Keratinocyte (primary cell): ENCODE results near the gene SHROOM3. TPM values are rescaled to one million over a fixed set of nuclear protein-coding genes. Genes with fewer than 3 reads are reported as not detected.

ENCODE experiments used
- DNase-seq: peaks from one replicate; pipeline ENCODE4 v3.0.0-alpha.2; 2011; ENCODE audit warnings: low read depth, missing footprints, low spot score
- FAIRE-seq: peaks from 2 replicates; lab custom pipeline; 2011; peaks lifted over from hg19 to GRCh38; lab: Jason Lieb, UNC
- H2AFZ ChIP-seq: 2 replicates; pipeline ENCODE4 v1.6.0; 2012; ENCODE audit warnings: low read length, control low read depth, inconsistent platforms; ENCODE audit not compliant: control insufficient read depth
- H3K27ac ChIP-seq: 2 replicates; pipeline ENCODE4 v1.5.1; 2011; ENCODE audit warnings: low read length; ENCODE audit not compliant: control insufficient read depth, insufficient read depth
- H3K27me3 ChIP-seq: 3 replicates; pipeline ENCODE4 v1.6.0; 2011; ENCODE audit warnings: low read length; ENCODE audit not compliant: control insufficient read depth, insufficient read depth; ENCODE audit errors: extremely low read depth
- H3K36me3 ChIP-seq, 2 experiments: 2 replicates in 1 of 2; 3 replicates in 1 of 2; pipeline ENCODE4 v1.5.1; 2011; ENCODE audit warnings: low read length in 2 of 2, mild to moderate bottlenecking in 1 of 2; ENCODE audit not compliant: control insufficient read depth in 2 of 2, insufficient read depth in 2 of 2; ENCODE audit errors: extremely low read depth in 1 of 2
- H3K4me1 ChIP-seq: 3 replicates; pipeline ENCODE4 v1.5.1; 2011; ENCODE audit warnings: low read length; ENCODE audit not compliant: control insufficient read depth, insufficient read depth; ENCODE audit errors: extremely low read depth
- H3K4me2 ChIP-seq: 3 replicates; pipeline ENCODE4 v1.6.0; 2011; ENCODE audit warnings: low read depth, low read length; ENCODE audit not compliant: control insufficient read depth, insufficient read depth; ENCODE audit errors: extremely low read depth
- H3K4me3 ChIP-seq, 3 experiments: fragments of 200-600 bp in 1 of 3; sonication (generic) in 1 of 3; 2 replicates in 2 of 3; 3 replicates in 1 of 3; pipeline ENCODE4 v1.5.1; 2011 to 2016; ENCODE audit warnings: low read length in 3 of 3, mild to moderate bottlenecking in 3 of 3, control low read depth in 2 of 3, inconsistent platforms in 1 of 3, low read depth in 1 of 3, mixed read lengths in 1 of 3, mixed run types in 1 of 3, moderate library complexity in 1 of 3; ENCODE audit not compliant: control insufficient read depth in 2 of 3, insufficient read depth in 2 of 3; ENCODE audit errors: extremely low read depth in 1 of 3
- H3K79me2 ChIP-seq: 2 replicates; pipeline ENCODE4 v1.6.0; 2012; ENCODE audit warnings: low read length; ENCODE audit not compliant: control insufficient read depth, insufficient read depth
- H3K9ac ChIP-seq: 3 replicates; pipeline ENCODE4 v1.6.0; 2011; ENCODE audit warnings: low read length; ENCODE audit not compliant: control insufficient read depth, insufficient read depth; ENCODE audit errors: extremely low read depth
- H3K9me1 ChIP-seq: 3 replicates; pipeline ENCODE4 v1.6.0; 2011; ENCODE audit warnings: low read length; ENCODE audit not compliant: control insufficient read depth, insufficient read depth; ENCODE audit errors: extremely low read depth
- H3K9me3 ChIP-seq: 2 replicates; pipeline ENCODE4 v1.5.1; 2012; ENCODE audit warnings: low read depth, low read length; ENCODE audit not compliant: control insufficient read depth
- H4K20me1 ChIP-seq: 3 replicates; pipeline ENCODE4 v1.6.0; 2011; ENCODE audit warnings: low read length; ENCODE audit not compliant: control insufficient read depth, insufficient read depth; ENCODE audit errors: extremely low read depth
- CTCF ChIP-seq, 3 experiments: IDR thresholded peaks in 1 of 3; conservative IDR thresholded peaks in 1 of 3; optimal IDR thresholded peaks in 1 of 3; 2 replicates in 2 of 3; 3 replicates in 1 of 3; pipeline versions ENCODE3 to v1.5.1; 2011; ENCODE audit warnings: low read length in 3 of 3, mild to moderate bottlenecking in 3 of 3, moderate library complexity in 2 of 3, control low read depth in 1 of 3, inconsistent platforms in 1 of 3; ENCODE audit not compliant: insufficient read depth in 2 of 3; ENCODE audit errors: extremely low read depth in 1 of 3
- EZH2 ChIP-seq: IDR thresholded peaks from one replicate; pipeline ENCODE4 v1.6.1; 2012; ENCODE audit warnings: inconsistent platforms, mild to moderate bottlenecking, low read length, moderate library complexity
- dilution Hi-C: fragments of 300-500 bp; cut with MboI; formaldehyde crosslinking; loops from one replicate; pipeline ENCODE4 v1.7.0; 2020; ENCODE audit warnings: low sequenced_read_pairs; ENCODE audit not compliant: extremely low pct_ligation_motif_present
- polyA plus RNA-seq, 5 experiments: library from polyadenylated mRNA; depleted of rRNA in 3 of 5; stranded (reverse) in 3 of 5; stranded (forward) in 1 of 5; unstranded in 1 of 5; fragments of >200 nt; gene quantifications; 1 replicate in 1 of 5; 2 replicates in 3 of 5; 3 replicates in 1 of 5; pipeline versions ENCODE4 v1.2.1 to v1.2.3, GENCODE V29; 2011 to 2012; ENCODE audit warnings: missing spikeins in 2 of 5, low read depth in 1 of 5, low replicate concordance in 1 of 5

SHROOM3 gene
- polyA plus RNA-seq, 1 donor (not counting 4 experiments of a cell fraction or from before 2014, with no cell fraction given) = 4.9 TPM

GRCh38 chr4:76681996-76682395 is 247.0 kb downstream of the SHROOM3 start:
- Histone ChIP-seq H3K79me2 (no peaks in the 10 kb centered on the region), H3K36me3 (no peaks in the 10 kb centered on the region), H3K27ac (no peak overlapping the region), H4K20me1 (no peaks in the 10 kb centered on the region), H3K27me3 (no peaks in the 10 kb centered on the region), H3K4me2 (no peak overlapping the region), H2AFZ (no peak overlapping the region), H3K9me1 (no peaks in the 10 kb centered on the region), H3K4me3 (no peak overlapping the region), H3K4me1 (no peaks in the 10 kb centered on the region), H3K9ac (no peak overlapping the region), H3K9me3 (no peaks in the 10 kb centered on the region)
- DNase-seq (no peak), FAIRE-seq (no peak)
- TF ChIP-seq EZH2 = no peak
- TF ChIP-seq CTCF (optimal IDR thresholded peaks at IDR 0.05 in 1 of 3, IDR thresholded peaks at IDR 0.05 in 1 of 3, conservative IDR thresholded peaks at IDR 0.05 in 1 of 3; ENCODE audit: extremely low read depth in 1 of 3, insufficient read depth in 2 of 3, low read length in 3 of 3) = no peak
- dilution Hi-C loops = no loop called here

- Histone ChIP-seq H4K20me1 (no peaks in the 10 kb centered on the region), H2AFZ (no peak overlapping the region), H3K9me3 (no peaks in the 10 kb centered on the region), H3K36me3 (no peaks in the 10 kb centered on the region), H3K27me3 (no peaks in the 10 kb centered on the region), H3K9ac (no peak overlapping the region), H3K4me3 (no peak overlapping the region), H3K79me2 (no peaks in the 10 kb centered on the region), H3K27ac (no peak overlapping the region), H3K4me1 (peaks cover under 1% of the 10 kb centered on the region), H3K9me1 (no peaks in the 10 kb centered on the region), H3K4me2 (no peak overlapping the region)
- no peak for DNase-seq
- dilution Hi-C loops = no loop called here
- FAIRE-seq = no peak
- no peak for TF ChIP-seq EZH2
- no peak for TF ChIP-seq CTCF (optimal IDR thresholded peaks at IDR 0.05 in 1 of 3, IDR thresholded peaks at IDR 0.05 in 1 of 3, conservative IDR thresholded peaks at IDR 0.05 in 1 of 3; ENCODE audit: extremely low read depth in 1 of 3, insufficient read depth in 2 of 3, low read length in 3 of 3)
Measured at GRCh38 chr4:76683144-76683543, 248.1 kb downstream of the SHROOM3 start.
